Body of pancreas (tissue), 4 donors: Measurements from ENCODE around the gene CFAP410.

Experiments
- CTCF ChIP-seq, 7 experiments: fragments of 450-650 bp in 4 of 7; fragments of 200-600 bp in 3 of 7; sonication (generic) in 3 of 7; IDR thresholded peaks; one replicate each; pipeline ENCODE4 v1.5.1; 2016 to 2019; ENCODE audit warnings: antibody characterized with exemption in 7 of 7
- POLR2A ChIP-seq, 3 donors: fragments of 450-650 bp; IDR thresholded peaks; one replicate each; pipeline ENCODE4 v1.6.1; 2016; ENCODE audit warnings: antibody characterized with exemption in 3 of 3, mild to moderate bottlenecking in 2 of 3

GRCh38 chr21:44357064-44357837, 18.1 kb upstream of the CFAP410 start:
- TF ChIP-seq CTCF (IDR thresholded peaks at IDR 0.05): no peak
- TF ChIP-seq POLR2A (IDR thresholded peaks at IDR 0.05): no peak
